ENCODE measurements around the gene PRR14. TPM values are rescaled to one million over a fixed set of nuclear protein-coding genes. Genes with fewer than 3 reads are reported as not detected.
"Not testable (repeated sequence)": the region's sequence is repeated elsewhere in the genome, so short reads cannot be mapped to it uniquely, and the experiment has no call there.

The PRR14 gene
- total RNA-seq, 1 donor from 2014 or later, result 79.6 TPM

- TF ChIP-seq, protein P1, sequence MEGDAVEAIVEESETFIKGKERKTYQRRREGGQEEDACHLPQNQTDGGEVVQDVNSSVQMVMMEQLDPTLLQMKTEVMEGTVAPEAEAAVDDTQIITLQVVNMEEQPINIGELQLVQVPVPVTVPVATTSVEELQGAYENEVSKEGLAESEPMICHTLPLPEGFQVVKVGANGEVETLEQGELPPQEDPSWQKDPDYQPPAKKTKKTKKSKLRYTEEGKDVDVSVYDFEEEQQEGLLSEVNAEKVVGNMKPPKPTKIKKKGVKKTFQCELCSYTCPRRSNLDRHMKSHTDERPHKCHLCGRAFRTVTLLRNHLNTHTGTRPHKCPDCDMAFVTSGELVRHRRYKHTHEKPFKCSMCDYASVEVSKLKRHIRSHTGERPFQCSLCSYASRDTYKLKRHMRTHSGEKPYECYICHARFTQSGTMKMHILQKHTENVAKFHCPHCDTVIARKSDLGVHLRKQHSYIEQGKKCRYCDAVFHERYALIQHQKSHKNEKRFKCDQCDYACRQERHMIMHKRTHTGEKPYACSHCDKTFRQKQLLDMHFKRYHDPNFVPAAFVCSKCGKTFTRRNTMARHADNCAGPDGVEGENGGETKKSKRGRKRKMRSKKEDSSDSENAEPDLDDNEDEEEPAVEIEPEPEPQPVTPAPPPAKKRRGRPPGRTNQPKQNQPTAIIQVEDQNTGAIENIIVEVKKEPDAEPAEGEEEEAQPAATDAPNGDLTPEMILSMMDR (IDR thresholded peaks at IDR 0.05; ENCODE audit: partially characterized antibody, unreplicated experiment), result no peak
- Mint-ChIP-seq H3K27ac (ENCODE audit: unreplicated experiment) (peak overlapping the region; percentile 28), H3K36me3 (ENCODE audit: unreplicated experiment) (no peaks in the 10 kb centered on the region), H3K4me1 (ENCODE audit: low read depth, unreplicated experiment) (peaks cover 6% of the 10 kb centered on the region), H3K4me3 (ENCODE audit: unreplicated experiment) (no peak overlapping the region), H3K27me3 (ENCODE audit: unreplicated experiment) (peaks cover 10% of the 10 kb centered on the region), H3K9me3 (ENCODE audit: unreplicated experiment) (peaks cover 11% of the 10 kb centered on the region)
- no peak for DNase-seq
Observed at GRCh38 chr16:30700971-30701370, 50.2 kb downstream of the PRR14 start.

- H3K36me3 Mint-ChIP-seq (ENCODE audit: unreplicated experiment); H3K27ac Mint-ChIP-seq (ENCODE audit: unreplicated experiment); H3K9me3 Mint-ChIP-seq (ENCODE audit: unreplicated experiment); DNase-seq; H3K4me3 Mint-ChIP-seq (ENCODE audit: unreplicated experiment); H3K27me3 Mint-ChIP-seq (ENCODE audit: unreplicated experiment); H3K4me1 Mint-ChIP-seq (ENCODE audit: low read depth, unreplicated experiment): not testable (repeated sequence)
Observed at GRCh38 chr16:30703071-30703470, 52.3 kb downstream of the PRR14 start.

GRCh38 chr16:30703971-30704370 lies 53.2 kb downstream of the PRR14 start:
- DNase-seq, result no peak
- Mint-ChIP-seq H3K9me3 (ENCODE audit: unreplicated experiment) (peaks cover 5% of the 10 kb centered on the region), H3K27ac (ENCODE audit: unreplicated experiment) (no peak overlapping the region), H3K4me1 (ENCODE audit: low read depth, unreplicated experiment) (peaks cover 6% of the 10 kb centered on the region), H3K4me3 (ENCODE audit: unreplicated experiment) (no peak overlapping the region), H3K36me3 (ENCODE audit: unreplicated experiment) (no peaks in the 10 kb centered on the region), H3K27me3 (ENCODE audit: unreplicated experiment) (peaks cover 8% of the 10 kb centered on the region)
- TF ChIP-seq, protein P1 (IDR thresholded peaks at IDR 0.05; ENCODE audit: partially characterized antibody, unreplicated experiment), result no peak

Other genes with a start within 250 kb of the PRR14 start
- gene ZNF771, start 243.4 kb upstream of the PRR14 start, total RNA-seq (ENCODE audit: unreplicated experiment), result 7.8 TPM
- 37.6 TPM for gene DCTPP1, start 220.9 kb upstream of the PRR14 start, total RNA-seq (ENCODE audit: unreplicated experiment)
- 43.2 TPM for gene SEPHS2, start 205.1 kb upstream of the PRR14 start, total RNA-seq (ENCODE audit: unreplicated experiment)
- not detected for gene ITGAL, start 178.2 kb upstream of the PRR14 start, total RNA-seq (ENCODE audit: unreplicated experiment)
- gene ZNF768, start 124.4 kb upstream of the PRR14 start, total RNA-seq (ENCODE audit: unreplicated experiment), result 45.6 TPM
- gene ZNF747, start 116.1 kb upstream of the PRR14 start, total RNA-seq (ENCODE audit: unreplicated experiment), result 15.1 TPM
- 39.0 TPM for gene ZNF764, start 92.6 kb upstream of the PRR14 start, total RNA-seq (ENCODE audit: unreplicated experiment)
- 18.7 TPM for gene ZNF688, start 79.2 kb upstream of the PRR14 start, total RNA-seq (ENCODE audit: unreplicated experiment)
- 58.4 TPM for gene ZNF785, start 65.3 kb upstream of the PRR14 start, total RNA-seq (ENCODE audit: unreplicated experiment)
- gene ZNF689, start 40.6 kb upstream of the PRR14 start, total RNA-seq (ENCODE audit: unreplicated experiment), result 14.6 TPM
- gene FBRS, start 7.5 kb downstream of the PRR14 start, total RNA-seq (ENCODE audit: unreplicated experiment), result 66.7 TPM
- gene SRCAP, start 48.2 kb downstream of the PRR14 start, total RNA-seq (ENCODE audit: unreplicated experiment), result 60.1 TPM
- gene PHKG2, start 97.5 kb downstream of the PRR14 start, total RNA-seq (ENCODE audit: unreplicated experiment), result 32.6 TPM
- gene CFAP119, start 111.1 kb downstream of the PRR14 start, total RNA-seq (ENCODE audit: unreplicated experiment), result 10.9 TPM
- 182 TPM for gene RNF40, start 111.4 kb downstream of the PRR14 start, total RNA-seq (ENCODE audit: unreplicated experiment)
- gene ZNF629, start 136.2 kb downstream of the PRR14 start, total RNA-seq (ENCODE audit: unreplicated experiment), result 42.5 TPM
- gene BCL7C, start 243.1 kb downstream of the PRR14 start, total RNA-seq (ENCODE audit: unreplicated experiment), result 24.0 TPM
- gene CTF1, start 245.7 kb downstream of the PRR14 start, total RNA-seq (ENCODE audit: unreplicated experiment), result 1.7 TPM

Measured in glutamatergic neuron (in vitro differentiated cells).